WERI-Rb-1 (cell line): Measurements from ENCODE around the gene RASSF5.

Experiments
- DNase-seq: peaks from one replicate; pipeline ENCODE4 v3.0.0-alpha.2; 2020
- H3K27ac ChIP-seq: fragments of 250-450 bp; sonication (Bioruptor Pico); 2 replicates; pipeline ENCODE4 v1.5.1; 2020; ENCODE audit warnings: mild to moderate bottlenecking, moderate library complexity
- H3K27me3 ChIP-seq: fragments of 250-450 bp; sonication (Bioruptor Pico); 2 replicates; pipeline ENCODE4 v1.5.1; 2021; ENCODE audit warnings: mild to moderate bottlenecking, low read depth, moderate library complexity; ENCODE audit not compliant: insufficient read depth, severe bottlenecking
- H3K36me3 ChIP-seq: fragments of 250-450 bp; sonication (Bioruptor Pico); 2 replicates; pipeline ENCODE4 v1.5.1; 2020; ENCODE audit warnings: mild to moderate bottlenecking, moderate library complexity
- H3K4me3 ChIP-seq: 2 replicates; pipeline ENCODE4 v1.5.1; 2011; ENCODE audit warnings: low read depth, mild to moderate bottlenecking, control low read depth, low read length
- H3K9me3 ChIP-seq: fragments of 250-450 bp; sonication (Bioruptor Pico); 2 replicates; pipeline ENCODE4 v1.5.1; 2021; ENCODE audit warnings: mild to moderate bottlenecking, moderate library complexity; ENCODE audit not compliant: severe bottlenecking
- TF ChIP-seq, protein P1 (sequence below): IDR thresholded peaks from 2 replicates; pipeline ENCODE4 v1.5.1; 2011; ENCODE audit warnings: low read depth, mild to moderate bottlenecking, control low read depth, inconsistent platforms, low read length

The RASSF5 gene

GRCh38 chr1:206490771-206491405 lies 16.4 kb upstream of the RASSF5 start:
- no peaks in the 10 kb centered on the region for H3K36me3 ChIP-seq
- peak overlapping the region; percentile 6; the same call in 1 of the 2 replicates for H3K4me3 ChIP-seq
- no peaks in the 10 kb centered on the region for H3K27me3 ChIP-seq
- peak overlapping the region; percentile 29 for H3K27ac ChIP-seq
- TF ChIP-seq, protein P1, sequence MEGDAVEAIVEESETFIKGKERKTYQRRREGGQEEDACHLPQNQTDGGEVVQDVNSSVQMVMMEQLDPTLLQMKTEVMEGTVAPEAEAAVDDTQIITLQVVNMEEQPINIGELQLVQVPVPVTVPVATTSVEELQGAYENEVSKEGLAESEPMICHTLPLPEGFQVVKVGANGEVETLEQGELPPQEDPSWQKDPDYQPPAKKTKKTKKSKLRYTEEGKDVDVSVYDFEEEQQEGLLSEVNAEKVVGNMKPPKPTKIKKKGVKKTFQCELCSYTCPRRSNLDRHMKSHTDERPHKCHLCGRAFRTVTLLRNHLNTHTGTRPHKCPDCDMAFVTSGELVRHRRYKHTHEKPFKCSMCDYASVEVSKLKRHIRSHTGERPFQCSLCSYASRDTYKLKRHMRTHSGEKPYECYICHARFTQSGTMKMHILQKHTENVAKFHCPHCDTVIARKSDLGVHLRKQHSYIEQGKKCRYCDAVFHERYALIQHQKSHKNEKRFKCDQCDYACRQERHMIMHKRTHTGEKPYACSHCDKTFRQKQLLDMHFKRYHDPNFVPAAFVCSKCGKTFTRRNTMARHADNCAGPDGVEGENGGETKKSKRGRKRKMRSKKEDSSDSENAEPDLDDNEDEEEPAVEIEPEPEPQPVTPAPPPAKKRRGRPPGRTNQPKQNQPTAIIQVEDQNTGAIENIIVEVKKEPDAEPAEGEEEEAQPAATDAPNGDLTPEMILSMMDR: no peak
- DNase-seq: peak; percentile 74
- H3K9me3 ChIP-seq: no peaks in the 10 kb centered on the region

DNA sequence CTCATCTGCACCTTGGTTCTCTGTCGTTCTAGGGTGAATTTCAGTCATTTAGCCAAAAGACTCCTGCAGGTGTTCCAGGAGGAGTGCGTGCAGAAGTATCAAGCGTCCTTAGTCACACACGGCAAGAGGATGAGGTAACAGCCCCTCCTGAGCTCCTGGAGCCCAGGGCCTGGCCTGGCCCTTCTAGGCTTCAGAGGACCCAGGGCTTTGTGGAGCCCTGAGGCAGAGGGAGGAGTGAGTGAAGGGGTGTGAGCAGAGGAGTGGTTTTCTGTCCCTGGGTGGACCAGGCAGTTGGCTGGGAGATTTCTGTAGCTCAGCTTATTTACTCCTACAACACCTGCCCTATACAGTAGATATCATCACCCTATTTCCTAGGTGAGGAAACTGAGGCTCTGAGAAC lies 15.7 kb upstream of the RASSF5 start:
- TF ChIP-seq, protein P1: no peak
- H3K27ac ChIP-seq: no peak overlapping the region
- H3K4me3 ChIP-seq: no peak overlapping the region
- no peaks in the 10 kb centered on the region for H3K36me3 ChIP-seq
- no peaks in the 10 kb centered on the region for H3K9me3 ChIP-seq
- H3K27me3 ChIP-seq: no peaks in the 10 kb centered on the region
- no peak for DNase-seq

DNA sequence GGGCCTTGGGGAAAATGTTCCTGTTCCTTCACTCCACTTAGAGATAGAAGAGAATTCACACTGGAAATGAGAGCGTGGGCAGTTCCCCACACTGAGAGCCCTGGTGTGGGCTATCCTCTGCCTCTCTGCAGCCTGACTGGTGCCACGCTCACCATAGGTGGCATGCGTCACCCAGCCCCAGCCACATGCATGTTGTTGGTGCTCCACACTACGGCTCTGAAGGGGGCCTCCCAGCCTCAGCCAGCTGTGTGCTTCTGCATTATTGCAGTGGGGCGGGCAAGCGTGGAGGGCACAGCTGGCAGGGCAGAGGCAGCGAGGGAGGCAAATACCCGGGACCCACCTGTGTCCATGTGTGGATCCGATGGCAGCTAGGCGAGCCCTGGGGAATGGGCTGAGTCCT lies 14.7 kb upstream of the RASSF5 start:
- no peaks in the 10 kb centered on the region for H3K27me3 ChIP-seq
- no peaks in the 10 kb centered on the region for H3K36me3 ChIP-seq
- DNase-seq: no peak
- H3K9me3 ChIP-seq: no peaks in the 10 kb centered on the region
- H3K4me3 ChIP-seq: no peak overlapping the region
- TF ChIP-seq, protein P1: no peak
- H3K27ac ChIP-seq: no peak overlapping the region

DNA sequence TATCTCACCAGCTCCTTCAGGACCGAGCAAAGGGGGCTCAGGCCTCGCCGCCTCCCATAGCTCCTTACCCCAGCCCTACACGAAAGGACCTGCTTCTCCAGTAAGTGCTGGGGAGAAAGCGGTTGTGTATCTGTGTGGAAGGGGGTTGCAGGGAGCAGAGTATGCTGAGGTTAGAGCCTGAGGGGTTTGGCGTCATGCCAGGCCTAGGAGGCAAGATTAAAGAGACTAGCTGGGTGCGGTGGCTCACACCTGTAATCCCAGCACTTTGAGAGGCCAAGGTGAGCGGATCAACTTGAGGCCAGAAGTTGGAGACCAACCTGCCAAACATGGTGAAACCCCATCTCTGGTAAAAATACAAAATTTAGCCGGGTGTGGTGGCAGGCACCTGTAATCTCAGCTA lies 14.1 kb upstream of the RASSF5 start:
- Histone ChIP-seq H3K27me3 (no peaks in the 10 kb centered on the region), H3K36me3 (no peaks in the 10 kb centered on the region), H3K9me3 (no peaks in the 10 kb centered on the region), H3K27ac (no peak overlapping the region), H3K4me3 (no peak overlapping the region)
- DNase-seq: no peak
- TF ChIP-seq, protein P1: no peak

- H3K27me3 ChIP-seq: no peaks in the 10 kb centered on the region
- TF ChIP-seq, protein P1: no peak
- H3K27ac ChIP-seq: no peak overlapping the region
- H3K36me3 ChIP-seq: no peaks in the 10 kb centered on the region
- no peak overlapping the region for H3K4me3 ChIP-seq
- no peak for DNase-seq
- no peaks in the 10 kb centered on the region for H3K9me3 ChIP-seq
Observed at GRCh38 chr1:206495011-206495461, 12.3 kb upstream of the RASSF5 start.

DNA sequence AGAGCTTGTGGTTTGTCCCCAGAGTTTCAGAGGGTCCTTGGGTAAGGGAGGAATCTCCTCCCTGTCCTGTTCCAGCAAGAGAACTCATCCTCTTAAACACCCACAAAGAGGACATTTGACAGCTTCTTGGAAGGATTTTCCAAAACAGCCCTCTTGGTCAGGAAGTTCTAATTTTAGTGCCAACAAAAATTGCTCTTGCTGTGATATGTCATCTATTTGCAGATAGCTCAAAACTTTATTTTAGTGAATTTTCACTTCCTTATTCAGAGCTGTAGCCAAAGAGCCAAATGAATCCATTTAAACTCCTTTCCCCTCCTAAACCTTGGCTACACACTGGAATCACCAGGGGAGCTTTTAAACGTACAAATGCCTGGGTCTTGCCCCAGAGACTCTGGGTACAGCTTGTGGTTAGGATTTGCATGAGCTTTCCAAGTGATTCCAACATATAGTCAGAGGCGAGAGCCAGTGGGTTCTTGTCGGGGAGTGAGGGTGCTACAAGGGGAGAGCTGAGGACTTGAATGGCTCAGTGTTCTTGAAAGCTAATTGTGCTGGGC lies 11.8 kb upstream of the RASSF5 start:
- H3K36me3 ChIP-seq: no peaks in the 10 kb centered on the region
- TF ChIP-seq, protein P1: no peak
- no peak for DNase-seq
- H3K27me3 ChIP-seq: no peaks in the 10 kb centered on the region
- H3K9me3 ChIP-seq: no peaks in the 10 kb centered on the region
- no peak overlapping the region for H3K27ac ChIP-seq
- no peak overlapping the region for H3K4me3 ChIP-seq
